HG03558 (cell line): Measurements from ENCODE around the gene IL17RC.
"Not testable (repeated sequence)": the region's sequence is repeated elsewhere in the genome, so short reads cannot be mapped to it uniquely, and the experiment has no call there.

Experiments
- ATAC-seq: cut with Tn5 transposase; IDR thresholded peaks from one replicate; pipeline ENCODE4 v1.9.1; 2021; ENCODE audit warnings: moderate number of reproducible peaks; ENCODE audit not compliant: unreplicated experiment; ENCODE audit errors: extremely low read depth

The IL17RC gene

GRCh38 chr3:9914559-9915253, 2.2 kb upstream of the IL17RC start:
- no peak for ATAC-seq

DNA sequence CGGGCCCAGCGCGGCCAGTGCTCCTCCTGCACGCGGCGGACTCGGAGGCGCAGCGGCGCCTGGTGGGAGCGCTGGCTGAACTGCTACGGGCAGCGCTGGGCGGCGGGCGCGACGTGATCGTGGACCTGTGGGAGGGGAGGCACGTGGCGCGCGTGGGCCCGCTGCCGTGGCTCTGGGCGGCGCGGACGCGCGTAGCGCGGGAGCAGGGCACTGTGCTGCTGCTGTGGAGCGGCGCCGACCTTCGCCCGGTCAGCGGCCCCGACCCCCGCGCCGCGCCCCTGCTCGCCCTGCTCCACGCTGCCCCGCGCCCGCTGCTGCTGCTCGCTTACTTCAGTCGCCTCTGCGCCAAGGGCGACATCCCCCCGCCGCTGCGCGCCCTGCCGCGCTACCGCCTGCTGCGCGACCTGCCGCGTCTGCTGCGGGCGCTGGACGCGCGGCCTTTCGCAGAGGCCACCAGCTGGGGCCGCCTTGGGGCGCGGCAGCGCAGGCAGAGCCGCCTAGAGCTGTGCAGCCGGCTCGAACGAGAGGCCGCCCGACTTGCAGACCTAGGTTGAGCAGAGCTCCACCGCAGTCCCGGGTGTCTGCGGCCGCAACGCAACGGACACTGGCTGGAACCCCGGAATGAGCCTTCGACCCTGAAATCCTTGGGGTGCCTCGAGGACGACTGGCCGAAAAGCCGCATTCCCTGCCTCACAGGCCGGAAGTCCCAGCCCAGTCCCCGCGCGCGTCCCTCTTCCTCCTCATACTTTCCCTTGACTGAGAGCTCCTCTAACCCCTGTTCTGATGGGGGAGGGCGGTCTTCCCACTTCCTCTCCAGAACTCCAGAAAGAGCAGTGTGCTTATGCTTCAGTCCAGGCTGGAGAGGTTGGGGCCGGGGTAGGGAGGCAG, 1.4 kb upstream of the IL17RC start:
- no peak for ATAC-seq

GRCh38 chr3:9916346-9916733, 558 bp upstream of the IL17RC start:
- ATAC-seq, result no peak

DNA sequence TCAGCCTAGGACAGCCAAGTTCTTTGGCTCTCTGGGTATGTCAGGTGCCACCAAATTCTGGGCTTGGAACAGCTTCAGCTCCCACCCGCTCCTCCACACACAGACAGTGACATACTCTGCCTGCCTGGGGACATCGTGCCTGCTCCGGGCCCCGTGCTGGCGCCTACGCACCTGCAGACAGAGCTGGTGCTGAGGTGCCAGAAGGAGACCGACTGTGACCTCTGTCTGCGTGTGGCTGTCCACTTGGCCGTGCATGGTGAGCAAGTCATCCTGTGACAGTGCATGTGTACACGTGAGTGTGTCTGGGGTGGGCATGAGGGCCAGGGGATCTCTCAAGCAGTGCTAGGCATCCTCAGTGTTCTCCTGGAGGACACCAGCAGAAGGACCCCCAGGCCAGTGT, 922 bp downstream of the IL17RC start:
- no peak for ATAC-seq

GRCh38 chr3:9918261-9919038, 1.6 kb downstream of the IL17RC start:
- no peak for ATAC-seq

DNA sequence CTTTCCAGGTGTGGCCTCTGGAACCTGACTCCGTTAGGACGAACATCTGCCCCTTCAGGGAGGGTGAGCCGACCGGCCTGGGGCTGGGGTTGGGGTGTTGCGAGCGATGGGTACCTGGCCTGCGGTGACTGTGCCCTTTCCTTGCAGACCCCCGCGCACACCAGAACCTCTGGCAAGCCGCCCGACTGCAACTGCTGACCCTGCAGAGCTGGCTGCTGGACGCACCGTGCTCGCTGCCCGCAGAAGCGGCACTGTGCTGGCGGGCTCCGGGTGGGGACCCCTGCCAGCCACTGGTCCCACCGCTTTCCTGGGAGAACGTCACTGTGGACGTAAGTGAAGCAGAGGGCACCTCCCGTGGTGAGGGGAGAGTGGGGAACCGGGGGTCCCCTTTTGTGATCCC, 11.3 kb downstream of the IL17RC start:
- no peak for ATAC-seq

DNA sequence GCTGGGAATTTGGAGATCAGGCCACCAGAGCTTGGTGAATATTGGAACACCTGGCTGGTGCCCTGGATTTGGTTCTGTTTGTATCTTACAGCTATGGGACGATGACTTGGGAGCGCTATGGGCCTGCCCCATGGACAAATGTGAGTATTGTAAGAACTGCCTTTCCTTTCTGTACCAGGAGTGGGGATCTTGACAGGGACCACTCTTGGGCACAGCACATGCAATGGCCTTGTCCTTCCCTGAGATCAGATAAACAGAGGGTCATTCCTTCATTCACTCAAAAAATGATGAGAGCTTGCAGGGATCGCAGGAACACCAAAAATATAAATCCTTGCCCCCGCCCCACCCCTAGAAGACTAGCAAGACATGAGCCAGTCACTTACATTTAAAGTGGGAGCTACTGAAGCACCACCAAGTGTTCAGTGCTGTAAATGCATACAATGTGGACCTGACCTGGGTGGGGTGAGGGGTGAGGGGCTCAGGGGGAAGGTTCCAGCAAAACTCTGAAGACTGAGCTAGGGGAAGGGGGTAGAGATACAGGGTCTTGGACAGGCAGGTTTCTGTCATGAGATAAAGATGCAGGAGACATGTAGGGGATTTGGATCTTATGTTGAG, 14.0 kb downstream of the IL17RC start:
- ATAC-seq, result no peak

DNA sequence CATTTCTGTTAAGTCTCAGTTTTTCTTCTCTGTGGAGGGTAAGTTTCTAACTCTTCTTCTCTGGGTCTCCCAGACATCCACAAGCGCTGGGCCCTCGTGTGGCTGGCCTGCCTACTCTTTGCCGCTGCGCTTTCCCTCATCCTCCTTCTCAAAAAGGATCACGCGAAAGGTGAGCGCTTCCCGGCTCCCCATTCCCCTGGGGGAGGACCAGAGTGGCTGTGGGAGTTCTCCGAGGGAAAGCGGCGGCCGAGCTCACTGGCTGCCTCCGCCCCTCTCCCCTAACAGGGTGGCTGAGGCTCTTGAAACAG, 15.6 kb downstream of the IL17RC start:
- no peak for ATAC-seq

DNA sequence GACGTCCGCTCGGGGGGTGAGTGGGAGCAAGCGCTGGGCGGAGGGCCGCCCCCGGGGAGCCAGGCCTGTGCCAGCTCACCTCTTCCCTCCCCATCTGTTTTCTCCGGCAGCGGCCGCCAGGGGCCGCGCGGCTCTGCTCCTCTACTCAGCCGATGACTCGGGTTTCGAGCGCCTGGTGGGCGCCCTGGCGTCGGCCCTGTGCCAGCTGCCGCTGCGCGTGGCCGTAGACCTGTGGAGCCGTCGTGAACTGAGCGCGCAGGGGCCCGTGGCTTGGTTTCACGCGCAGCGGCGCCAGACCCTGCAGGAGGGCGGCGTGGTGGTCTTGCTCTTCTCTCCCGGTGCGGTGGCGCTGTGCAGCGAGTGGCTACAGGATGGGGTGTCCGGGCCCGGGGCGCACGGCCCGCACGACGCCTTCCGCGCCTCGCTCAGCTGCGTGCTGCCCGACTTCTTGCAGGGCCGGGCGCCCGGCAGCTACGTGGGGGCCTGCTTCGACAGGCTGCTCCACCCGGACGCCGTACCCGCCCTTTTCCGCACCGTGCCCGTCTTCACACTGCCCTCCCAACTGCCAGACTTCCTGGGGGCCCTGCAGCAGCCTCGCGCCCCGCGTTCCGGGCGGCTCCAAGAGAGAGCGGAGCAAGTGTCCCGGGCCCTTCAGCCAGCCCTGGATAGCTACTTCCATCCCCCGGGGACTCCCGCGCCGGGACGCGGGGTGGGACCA, 16.1 kb downstream of the IL17RC start:
- peak; percentile 39 for ATAC-seq

DNA sequence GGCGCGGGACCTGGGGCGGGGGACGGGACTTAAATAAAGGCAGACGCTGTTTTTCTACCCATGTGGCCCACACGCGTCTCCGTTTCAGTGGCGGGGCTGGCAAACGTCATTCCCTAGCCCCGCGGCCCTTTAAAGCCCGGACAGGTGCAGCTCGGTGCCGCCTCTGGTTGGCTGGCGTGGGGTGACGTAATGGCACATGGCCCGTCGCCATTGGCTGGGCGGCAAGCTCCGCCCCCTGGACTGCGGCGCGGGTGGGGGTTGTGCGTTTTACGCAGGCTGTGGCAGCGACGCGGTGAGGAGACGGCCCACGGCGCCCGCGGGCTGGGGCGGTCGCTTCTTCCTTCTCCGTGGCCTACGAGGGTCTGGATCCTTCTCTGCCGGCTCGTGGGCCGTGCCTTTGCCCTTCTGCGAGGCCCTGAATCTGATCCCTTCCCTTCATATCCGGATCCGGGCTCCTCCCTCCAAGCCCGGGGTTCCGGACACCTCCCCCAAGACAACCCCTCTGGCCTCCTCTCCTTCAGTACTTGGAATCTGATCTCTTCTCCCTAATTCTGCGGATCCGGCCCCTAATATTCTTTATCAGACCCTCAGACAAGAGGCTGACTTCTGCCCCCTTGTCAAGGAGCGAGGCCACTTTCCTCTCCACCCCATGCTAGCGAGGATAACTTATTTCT, 16.8 kb downstream of the IL17RC start, which contains the start of gene CRELD1:
CRELD1 (plus strand) TSS at position 274 of the 674 bp plus-strand sequence. CDS start 605 bp downstream, outside the sequence.
- peak; percentile 76 for ATAC-seq

DNA sequence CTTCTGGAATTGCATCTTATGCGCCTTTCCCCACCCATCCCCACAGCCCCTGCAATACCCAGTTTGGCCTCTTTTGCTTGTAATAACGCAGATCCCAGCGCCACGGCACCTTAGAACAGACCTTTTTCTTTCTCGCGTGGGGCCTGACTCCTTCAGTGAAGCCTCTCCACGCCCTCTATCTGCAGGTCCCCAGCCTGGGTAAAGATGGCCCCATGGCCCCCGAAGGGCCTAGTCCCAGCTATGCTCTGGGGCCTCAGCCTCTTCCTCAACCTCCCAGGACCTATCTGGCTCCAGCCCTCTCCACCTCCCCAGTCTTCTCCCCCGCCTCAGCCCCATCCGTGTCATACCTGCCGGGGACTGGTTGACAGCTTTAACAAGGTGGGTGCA, 17.3 kb downstream of the IL17RC start:
- no peak for ATAC-seq

DNA sequence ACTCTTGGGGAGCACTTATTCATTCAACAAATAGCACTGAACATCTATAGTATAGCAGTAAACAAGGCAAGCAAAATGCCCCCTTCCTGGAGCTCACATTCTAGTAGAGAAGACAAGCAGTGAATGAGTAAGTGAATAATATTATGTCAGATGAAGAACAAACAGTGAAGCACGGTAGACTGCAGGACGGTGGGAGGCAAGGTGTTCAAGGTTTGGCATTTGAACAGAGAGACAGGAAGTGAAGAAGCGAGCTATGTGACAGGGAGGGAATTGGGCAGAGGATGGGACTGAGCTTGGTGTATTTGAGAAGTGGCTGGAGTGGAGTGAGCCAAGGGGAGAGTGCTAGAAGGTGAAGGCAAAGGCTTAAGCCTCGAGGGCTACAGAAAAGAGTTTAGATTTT, 18.1 kb downstream of the IL17RC start:
- no peak for ATAC-seq

DNA sequence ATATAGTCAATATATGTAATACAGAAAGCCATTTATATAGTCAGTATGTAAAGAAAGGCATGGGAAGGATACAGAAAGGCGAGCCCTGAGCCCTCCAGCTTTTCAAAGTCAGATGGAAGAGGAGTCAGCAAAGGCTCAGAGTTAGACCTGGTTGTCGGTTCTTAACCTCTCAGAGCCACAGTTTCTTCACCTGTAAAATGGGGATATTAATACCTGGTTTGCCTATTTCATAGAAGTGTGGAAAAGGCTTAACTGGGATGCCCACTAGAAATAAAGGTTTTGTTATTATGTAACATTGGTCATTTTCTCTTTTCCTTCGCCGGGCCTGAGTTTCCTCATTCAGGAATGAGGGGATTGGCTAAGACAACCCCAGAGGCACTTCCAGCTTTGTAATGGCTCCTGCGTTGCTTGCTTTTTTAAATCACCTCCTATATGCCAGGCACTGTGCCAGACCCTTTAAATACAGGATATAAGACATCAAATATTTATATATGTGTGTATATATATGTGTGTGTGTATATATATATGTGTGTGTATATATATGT, 19.1 kb downstream of the IL17RC start:
- no peak for ATAC-seq

- no peak for ATAC-seq
Observed at GRCh38 chr3:9937486-9938238, 20.8 kb downstream of the IL17RC start.

- ATAC-seq, result no peak
Observed at GRCh38 chr3:9938966-9939365, 22.1 kb downstream of the IL17RC start.

- ATAC-seq, result not testable (repeated sequence)
Observed at GRCh38 chr3:9939906-9940305, 23.0 kb downstream of the IL17RC start.

GRCh38 chr3:9940746-9941145, 23.8 kb downstream of the IL17RC start:
- ATAC-seq, result no peak

- no peak for ATAC-seq
Observed at GRCh38 chr3:9942164-9942563, 25.3 kb downstream of the IL17RC start.
